OCI-M2 (cell line): ENCODE measurements around the gene CCDC8.
"Not testable (repeated sequence)": the region's sequence is repeated elsewhere in the genome, so short reads cannot be mapped to it uniquely, and the experiment has no call there.

Experiments
- DNase-seq: peaks from one replicate; lab custom pipeline; 2025; ENCODE audit not compliant: unreplicated experiment; lab: John Stamatoyannopoulos, UW

The CCDC8 gene

DNA sequence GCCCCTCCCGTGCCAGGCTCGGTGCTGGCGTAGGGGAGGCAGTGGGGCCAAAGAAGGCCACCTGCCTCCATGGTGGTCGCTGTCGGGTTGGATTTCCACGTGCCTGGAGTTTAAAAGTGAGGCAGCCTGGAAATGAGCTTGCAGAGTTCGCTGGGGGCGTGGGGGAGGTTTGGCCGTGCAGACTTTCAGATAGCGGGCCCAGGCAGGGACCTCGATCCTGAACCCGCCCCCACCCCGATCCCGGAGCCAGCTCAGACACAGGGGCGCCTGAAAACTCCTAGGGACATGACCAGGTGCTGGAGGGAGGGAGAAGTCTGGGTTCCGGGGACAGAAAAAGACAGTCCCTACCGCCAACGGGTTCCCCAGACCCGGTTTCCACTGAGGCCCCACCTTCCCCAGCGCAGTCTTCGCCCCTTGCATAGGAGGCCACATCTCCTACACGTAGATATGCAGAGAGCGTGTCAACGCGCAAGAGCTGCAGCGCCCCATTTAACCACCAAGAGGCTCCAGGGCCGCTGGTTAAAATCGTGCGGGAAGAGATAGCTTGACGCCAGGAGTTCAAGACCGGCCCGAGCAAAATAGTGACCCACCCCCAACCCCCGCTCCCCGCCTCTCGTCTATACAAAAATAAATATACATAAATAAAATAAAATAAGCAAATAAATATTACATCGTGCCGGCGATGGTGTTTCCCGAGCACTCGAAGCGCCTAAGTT, 8.5 kb downstream of the CCDC8 start:
- no peak for DNase-seq

DNA sequence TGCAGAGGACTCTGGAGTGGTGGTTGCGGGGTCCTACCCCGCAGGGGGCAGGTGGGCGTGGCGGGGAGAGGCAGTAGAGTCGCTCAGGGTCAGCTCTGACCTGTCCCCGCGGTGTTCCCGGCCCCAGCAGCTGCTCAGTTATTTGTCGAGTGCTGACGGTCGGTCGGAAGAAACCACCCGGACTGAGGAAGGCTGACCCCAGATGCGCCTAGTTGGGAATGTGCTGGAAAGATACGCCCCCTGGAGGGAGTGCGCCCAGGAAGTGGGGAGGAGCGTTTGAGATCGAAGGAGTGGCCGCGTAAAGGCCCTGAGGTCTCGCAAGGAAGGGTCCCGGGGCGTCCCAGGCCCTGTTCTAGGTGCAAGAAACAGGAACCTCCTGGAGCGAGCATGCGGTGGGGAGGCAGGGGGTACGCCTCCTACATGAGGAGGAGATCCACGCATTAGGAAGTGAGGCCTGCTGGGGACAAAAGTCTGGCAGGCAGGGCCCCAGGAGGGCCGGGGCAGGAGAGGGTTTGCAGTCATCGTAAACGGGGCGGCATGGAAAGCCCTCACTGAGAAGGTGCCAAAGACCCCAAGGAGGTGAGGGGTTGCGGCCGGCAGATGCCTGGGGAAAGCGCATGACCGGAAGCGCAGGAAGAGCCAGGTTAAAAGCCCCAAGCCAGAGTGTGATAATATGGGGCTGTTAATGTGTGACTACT, 9.2 kb downstream of the CCDC8 start:
- peak; percentile 14 for DNase-seq

DNA sequence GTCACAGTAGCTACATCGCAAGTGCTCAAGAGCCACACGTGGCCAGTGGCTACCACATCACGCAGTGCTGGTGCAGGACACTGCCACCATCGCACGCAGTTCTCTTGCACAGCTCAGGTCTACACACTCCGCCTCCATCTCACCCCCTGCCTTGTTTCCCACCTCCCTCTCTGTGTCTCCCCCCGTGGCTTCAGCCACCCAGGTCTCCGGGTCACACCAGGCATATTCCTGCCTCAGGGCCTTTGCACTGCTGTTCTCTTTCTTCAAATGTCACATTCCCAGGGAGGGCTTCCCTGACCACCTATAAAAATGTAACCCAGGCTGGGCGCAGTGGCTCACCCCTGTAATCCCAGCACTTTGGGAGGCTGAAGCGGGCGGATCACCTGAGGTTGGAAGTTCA, 10.6 kb downstream of the CCDC8 start:
- DNase-seq, result no peak

DNA sequence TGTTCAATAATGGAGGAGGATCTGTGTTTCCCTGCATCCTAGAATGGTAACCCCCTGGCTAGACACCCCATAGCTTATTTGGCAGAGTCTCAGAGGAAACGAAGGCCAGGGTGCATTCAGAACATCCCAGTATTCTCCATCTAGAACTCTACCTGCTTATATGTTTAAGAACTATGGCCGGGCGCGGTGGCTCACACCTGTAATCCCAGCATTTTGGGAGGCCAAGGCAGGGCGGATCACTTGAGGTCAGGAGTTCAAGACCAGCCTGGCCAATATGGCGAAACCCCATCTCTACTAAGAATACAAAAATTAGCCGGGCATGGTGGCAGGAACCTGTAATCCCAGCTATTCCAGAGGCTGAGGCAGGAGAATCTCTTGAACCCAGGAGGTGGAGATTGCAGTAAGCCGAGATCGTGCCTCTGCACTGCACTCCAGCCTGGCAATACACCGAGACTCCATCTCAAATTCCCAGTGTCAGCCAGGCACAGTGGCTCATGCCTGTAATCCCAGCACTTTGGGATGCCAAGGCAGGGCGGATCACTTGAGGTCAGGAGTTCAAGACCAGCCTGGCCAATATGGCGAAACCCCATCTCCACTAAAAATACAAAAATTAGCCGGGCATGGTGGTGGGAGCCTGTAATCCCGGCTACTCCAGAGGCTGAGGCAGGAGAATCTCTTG, 15.4 kb downstream of the CCDC8 start:
- DNase-seq, result not testable (repeated sequence)

DNA sequence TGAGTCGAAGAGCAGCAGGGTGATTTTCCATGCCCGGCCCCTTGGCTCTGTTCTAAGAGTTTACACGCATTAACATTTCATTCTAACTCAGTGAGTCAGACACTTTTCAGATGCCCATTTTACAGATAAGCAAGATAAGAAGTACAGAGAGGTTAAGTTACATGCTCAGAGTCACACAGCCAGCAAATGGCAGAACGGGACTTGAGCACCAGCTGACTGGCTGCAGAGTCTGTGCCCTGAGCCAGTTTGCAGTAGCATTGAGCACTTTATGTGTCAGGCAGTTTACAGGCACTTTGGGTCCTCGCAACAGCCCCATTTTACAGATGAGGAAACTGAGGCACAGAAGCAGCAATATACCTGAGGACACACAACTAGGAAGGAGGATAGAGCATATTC, 19.0 kb downstream of the CCDC8 start:
- DNase-seq, result no peak

DNA sequence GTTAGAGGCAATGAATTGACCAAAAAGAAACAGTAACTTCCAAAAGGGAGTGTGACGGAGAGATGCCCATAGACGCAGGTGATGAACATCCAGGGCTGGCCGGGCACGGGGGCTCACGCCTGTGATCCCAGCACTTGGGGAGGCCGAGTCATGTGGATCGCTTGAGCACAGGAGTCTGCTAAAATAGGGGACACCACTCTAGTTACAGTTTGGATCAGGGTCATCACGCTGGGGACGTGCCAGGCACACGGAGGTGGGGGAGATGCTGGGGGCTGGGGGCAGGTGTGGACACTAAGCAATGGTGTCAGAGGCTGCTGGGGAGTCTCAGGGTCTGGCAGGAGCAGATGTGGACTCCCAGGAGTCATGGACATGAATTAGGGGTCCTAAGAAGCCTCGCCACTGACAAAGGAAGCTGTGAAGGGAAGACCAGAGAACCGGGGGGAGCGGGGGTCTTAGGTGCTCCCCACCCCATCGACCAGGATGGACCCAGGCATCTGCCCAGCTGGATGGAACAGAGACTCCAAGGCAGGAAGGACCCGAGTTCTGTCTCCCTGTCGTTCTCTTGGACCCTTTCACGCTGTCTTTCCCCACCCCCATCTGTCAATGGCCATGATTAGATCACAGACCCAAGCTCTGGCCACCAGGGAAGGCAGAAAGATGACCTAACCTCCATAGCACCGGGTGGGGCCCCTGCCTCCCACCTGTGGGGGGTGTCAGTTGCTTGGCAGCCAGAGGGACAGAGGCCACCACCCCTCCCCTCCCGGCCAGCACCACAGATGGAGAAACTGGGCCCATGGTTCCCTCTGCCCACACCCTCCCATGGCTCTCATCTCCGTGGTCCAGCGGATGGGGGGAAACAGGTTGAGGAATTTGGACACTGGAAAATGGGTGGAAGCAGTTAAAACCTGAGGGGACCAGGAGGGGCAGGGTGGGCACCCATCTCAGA, 19.6 kb downstream of the CCDC8 start:
- no peak for DNase-seq

DNA sequence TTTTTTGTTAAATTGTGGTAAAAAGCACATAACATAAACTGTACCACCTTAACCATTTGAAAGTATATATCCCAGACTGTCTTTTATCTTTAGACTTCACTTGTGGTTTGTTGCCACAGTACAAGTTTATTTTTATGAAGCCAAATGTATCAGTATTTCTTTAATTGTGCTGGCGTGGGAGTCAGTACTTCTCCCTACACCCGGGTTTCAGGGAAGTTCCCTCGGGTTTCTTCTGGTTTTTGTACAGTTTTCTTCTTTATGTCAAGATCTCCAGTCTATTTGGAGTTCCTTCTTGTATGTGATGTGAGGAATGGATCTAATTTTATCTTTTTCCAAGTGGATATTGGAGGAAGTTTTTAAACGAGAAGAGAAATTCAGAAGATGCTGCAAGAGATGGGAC, 20.5 kb downstream of the CCDC8 start:
- DNase-seq, result no peak

DNA sequence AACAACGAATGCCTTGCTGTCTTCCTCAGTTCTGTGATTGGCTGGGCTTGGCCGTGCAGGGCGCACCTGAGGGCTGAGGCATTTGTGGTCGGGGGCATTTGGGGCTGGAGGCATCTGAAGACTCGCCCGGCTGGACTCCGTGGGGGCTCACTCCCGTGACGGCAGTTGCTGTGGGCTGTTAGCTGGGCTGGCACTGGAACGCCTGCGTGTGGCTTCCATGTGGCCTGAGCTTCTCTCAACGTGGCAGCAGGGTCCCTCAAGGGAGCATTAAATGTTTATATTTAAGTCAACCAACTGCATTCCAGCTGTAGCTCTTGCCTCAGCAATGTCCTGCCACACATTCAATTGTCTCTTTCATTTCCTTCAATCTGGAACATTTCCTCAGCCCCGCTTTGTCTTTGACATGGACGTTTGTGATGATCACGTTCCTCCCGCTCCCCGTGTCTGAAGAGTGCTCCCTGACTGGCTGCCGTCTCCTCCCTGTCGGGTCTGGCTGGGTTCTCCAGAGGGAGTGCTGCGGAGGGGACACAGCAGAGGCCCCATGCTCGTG, 21.0 kb downstream of the CCDC8 start:
- DNase-seq, result no peak

DNA sequence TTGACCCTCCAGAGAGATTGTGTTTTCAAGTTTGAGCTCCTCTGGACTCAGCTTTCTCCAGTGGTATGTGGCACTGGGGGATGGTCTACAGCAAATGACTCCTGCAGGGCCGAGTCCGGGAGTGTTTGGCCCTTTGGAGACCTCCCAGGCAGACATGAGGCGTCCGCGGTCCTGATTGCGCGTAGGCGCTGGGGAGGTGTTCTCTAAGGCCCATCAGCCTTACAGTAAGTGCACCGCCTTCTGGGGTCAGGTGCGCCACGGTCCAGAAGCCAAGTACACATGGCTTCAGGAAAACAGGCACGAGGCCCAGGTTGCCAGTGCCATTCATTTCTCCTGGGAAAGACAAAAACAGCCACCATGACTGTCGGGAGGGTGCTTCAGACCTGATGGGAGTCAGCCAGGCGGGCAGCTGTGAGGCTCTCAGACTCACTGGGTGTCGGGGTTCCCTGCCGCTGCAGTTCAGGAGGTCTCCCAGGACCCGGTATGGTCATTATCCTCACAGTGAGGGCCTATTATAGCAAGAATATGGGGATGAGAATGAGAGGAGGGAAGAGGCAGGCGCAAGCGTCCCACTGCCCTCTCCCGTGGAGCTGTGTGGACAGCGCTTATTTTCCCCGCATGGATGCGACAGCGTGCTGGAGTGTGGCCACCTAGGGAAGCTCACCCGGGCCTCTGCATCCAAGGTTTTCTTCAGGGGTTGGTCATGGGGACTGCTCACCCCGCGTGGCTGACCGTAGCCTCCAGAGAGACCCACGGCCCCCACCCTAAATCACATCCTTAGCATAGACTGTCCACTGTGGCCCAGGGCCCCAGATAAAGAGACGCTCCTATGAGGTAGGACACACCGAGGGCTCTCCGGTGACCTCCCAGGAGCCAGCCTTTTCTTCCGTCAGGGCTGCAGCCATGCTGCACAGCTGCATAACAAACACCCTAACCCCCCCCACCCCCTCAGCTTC, 21.8 kb downstream of the CCDC8 start:
- DNase-seq, result no peak

DNA sequence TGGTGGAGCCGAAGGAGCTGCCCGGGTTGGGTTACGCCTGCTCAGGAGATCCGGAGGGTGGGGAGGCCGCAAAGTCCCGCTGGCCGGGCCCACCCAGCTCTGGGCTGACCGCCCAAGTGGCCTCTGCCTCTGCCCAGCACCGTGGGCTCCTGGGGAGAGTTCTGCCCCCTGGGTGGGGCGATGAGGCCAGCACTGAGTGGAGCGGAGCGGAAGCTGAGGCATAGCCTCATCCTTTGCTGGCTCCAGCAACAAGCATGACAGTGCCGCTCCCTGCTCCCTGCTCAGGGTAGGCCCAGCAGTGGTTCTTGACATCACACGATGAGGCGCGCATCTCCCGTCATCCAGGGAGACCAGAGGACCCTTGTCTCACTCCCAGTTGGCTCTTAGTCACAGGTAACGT, 22.5 kb downstream of the CCDC8 start:
- DNase-seq, result no peak

DNA sequence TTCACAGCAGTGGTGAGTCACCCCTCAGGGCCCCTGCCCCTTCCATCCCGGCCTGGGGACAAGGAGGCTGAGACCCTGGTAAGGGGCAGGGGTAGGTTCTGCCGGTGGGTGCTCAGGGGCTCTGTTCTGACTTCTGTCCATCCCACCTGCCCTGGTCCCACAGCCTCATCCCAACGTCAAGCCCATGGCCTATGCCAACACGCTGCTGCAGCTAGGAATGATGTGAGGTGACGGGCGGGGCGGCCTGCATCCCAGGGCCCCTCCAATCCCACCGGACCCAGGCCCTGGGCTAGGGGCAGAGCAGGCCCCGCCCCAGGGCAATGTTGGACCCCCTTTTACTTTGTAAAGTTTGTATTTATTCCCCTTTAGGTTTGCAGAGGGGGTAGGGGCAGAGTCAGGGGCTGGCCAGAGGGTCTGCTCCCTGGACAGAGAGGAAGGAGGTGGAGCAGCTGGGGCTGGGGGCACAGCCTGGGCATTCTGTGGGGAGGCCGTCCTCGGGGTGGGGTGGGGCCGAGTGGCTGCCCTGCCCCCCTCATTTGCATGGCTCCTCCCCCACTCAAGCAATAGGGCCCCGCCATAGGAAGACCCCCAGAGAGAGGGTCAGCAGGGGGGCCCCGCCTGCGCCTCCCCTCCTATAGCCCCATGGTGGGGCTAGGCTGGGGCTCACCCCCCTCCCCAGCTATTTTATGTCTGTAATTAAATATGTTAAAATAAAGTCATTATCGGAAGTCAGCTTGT, 23.1 kb downstream of the CCDC8 start:
- no peak for DNase-seq

DNA sequence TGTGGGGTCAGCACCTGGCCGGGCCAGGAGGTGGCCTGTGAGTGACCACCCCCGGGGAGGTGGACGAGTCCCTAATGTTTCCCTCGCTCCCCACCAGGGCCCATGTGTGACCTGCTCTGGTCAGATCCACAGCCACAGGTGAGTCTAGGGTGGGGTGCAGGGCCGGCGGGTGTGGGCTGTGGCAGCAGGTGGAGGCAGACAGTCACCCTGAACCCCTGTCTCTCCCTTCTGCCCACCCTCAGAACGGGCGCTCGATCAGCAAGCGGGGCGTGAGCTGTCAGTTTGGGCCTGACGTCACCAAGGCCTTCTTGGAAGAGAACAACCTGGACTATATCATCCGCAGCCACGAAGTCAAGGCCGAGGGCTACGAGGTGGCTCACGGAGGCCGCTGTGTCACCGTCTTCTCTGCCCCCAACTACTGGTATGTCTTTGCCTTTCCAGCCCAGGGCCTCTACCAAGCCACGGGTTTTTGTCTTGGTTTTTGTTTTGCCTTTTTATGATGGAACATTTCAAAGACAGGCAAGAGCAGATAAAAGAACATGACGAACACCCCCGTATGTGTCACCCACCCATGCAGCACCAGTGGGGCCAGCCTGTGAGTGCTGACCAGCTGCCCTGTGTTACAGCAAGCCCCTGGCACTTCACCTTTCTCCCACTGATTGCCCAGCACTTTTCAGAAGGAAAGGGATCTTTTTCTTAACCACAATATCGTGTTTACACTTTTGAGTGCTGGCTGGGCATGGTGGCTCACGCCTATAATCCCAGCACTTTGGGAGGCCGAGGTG, 24.9 kb downstream of the CCDC8 start:
- DNase-seq, result no peak

DNA sequence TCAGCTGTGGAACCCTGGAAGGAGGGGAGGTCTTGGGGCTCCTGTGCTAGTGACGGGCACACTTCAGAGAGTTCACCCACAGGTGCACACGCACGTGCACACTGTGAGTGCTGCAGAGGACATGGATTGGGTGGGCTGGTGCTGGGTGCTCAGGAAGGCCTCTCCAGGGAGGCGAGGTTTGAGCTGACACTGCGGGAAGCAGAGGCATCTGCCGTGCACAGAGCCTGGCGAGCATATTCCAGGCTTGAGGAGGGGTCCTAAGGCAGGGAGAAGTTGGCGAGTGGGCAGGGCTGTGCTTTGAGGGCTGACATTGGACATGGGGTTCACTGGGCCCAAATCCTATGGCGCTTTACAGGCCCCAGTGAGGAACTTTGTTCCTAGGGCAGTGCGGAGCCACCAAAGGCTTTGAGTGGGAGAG, 25.6 kb downstream of the CCDC8 start:
- no peak for DNase-seq

DNA sequence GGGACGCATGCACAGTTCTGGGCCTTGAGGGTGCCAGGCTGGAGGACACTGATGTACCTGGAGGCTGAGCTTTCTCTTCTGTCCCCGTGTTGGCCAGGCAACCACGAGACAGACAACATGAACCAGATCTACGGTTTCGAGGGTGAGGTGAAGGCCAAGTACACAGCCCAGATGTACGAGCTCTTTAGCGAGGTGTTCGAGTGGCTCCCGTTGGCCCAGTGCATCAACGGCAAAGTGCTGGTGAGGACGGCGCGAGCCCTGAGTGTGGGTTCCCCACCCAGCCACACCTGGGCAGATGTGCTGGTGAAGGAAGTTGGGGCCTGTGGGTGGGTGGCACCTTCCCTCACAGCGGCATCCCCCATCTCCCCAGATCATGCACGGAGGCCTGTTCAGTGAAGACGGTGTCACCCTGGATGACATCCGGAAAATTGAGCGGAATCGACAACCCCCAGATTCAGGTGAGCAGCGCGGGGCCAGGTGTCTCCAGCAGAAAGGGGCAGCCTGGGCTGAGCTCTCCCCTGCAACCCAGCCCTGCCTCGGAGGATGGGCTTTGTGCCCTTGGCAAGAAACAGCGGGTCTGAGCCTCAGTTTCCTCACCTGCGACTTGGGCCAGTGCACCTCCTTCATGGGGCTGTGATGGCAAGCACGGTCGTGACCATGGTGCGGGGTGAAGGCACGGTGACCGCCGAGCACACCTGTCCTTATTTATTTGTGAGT, 26.2 kb downstream of the CCDC8 start:
- no peak for DNase-seq

DNA sequence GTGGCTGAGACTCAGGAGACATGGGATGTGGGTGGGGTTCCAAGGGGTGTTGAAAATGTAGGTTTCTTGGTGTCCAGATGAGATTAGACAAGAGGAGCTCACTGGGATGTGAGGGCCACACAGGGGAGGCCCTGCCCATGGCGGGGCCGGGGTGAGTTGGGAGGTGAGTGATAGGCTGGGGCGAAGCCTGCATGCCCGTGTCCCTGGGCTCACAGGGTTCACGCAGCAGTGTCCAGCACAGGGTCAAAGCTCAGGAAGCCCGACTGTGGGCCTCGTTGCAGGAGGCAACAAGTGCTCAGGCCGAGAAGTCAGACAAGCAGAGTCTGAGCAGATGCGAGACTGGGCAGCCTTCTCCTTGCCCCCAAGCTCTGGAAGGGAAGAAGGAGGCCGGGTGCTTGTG, 27.2 kb downstream of the CCDC8 start:
- DNase-seq, result no peak

DNA sequence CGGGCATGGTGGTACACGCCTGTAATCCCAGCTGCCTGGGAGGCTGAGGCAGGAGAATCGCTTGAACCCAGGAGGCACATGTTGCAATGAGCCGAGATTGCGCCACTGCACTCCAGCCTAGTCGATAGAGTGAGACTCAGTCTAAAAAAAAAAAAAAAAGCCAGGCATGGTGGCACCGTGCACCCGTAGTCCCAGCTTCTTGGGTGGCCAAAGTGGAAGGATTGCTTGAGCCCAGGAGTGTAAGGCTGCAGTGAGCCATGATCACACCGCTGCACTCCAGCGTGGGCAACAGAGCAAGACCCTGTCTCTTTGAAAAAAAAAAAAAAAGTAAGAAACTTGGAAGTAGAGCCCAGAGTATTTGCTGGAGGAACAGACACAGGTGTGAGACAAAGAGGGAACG, 27.7 kb downstream of the CCDC8 start:
- DNase-seq, result no peak

DNA sequence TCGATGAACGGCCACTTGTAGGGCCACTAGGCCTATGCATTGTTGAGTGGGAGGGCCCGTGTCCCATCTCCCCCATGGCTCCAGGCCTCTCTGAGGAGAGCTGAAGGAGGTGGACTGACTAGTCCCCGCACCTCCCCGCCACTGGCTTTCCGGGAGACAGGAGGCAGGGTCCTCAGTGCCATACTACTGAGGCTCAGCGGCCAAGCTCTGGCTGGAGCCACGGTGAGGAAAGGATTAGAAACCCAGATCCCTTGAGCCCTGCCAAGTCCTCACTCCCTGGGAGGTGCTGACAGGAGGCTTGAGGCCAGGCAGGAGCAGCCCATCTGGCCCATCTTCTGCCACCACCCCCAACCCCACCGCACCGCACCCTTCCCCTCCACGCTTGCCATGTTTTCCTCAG, 29.0 kb downstream of the CCDC8 start:
- DNase-seq, result no peak

DNA sequence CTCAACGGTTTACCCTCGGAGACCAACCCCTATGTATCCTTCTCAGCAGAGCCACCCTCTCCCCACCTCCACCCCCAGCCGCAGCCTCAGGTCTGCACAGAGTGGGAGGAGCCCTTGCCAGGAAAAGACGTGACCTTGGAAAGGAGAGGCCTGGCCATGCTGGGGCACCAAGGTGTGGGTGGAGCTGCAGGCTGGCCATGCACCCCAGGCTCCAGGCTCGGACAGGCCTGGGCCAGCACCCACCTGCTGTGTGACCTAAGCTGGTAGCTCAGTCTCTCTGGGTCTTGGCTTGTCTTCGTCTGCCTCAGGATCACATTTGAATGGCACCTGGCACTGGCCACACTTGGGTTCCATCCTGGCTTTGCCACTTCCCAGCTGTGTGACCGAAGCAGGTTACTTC, 29.5 kb downstream of the CCDC8 start:
- no peak for DNase-seq
